Measurements from ENCODE around the gene NXPE2. TPM values are rescaled to one million over a fixed set of nuclear protein-coding genes. Genes with fewer than 3 reads are reported as not detected.
"Not testable (repeated sequence)": the region's sequence is repeated elsewhere in the genome, so short reads cannot be mapped to it uniquely, and the experiment has no call there.

The NXPE2 gene
- total RNA-seq (not detected), polyA plus RNA-seq (not detected)

- no peaks in the 10 kb centered on the region for H3K36me3 Mint-ChIP-seq
- Histone ChIP-seq H3K27me3 (ENCODE audit: control insufficient read depth, insufficient read depth, low read length) (no peaks in the 10 kb centered on the region), H3K4me1 (ENCODE audit: control insufficient read depth, insufficient read depth, low read length, poor library complexity, severe bottlenecking) (no peaks in the 10 kb centered on the region), H3K36me3 (ENCODE audit: control insufficient read depth, insufficient read depth, low read length) (no peaks in the 10 kb centered on the region), H3K27ac (ENCODE audit: insufficient read depth, low read length, poor library complexity, severe bottlenecking) (no peak within 1 kb of the TSS), H3K9me3 (ENCODE audit: control insufficient read depth in 2 of 2, low read length in 2 of 2) (no peaks in the 10 kb centered on the region), H3K4me3 (ENCODE audit: low read depth, low read length) (no peak within 1 kb of the TSS)
- DNase-seq: no peak
- peaks cover 0 to 3% (median 0%) of the 10 kb centered on the region in 4 donors for H3K4me1 Mint-ChIP-seq
- H3K4me3 Mint-ChIP-seq: no peak within 1 kb of the TSS
- no peaks in the 10 kb centered on the region for H3K27me3 Mint-ChIP-seq
- H3K27ac Mint-ChIP-seq: no peak within 1 kb of the TSS
- H3K9me3 Mint-ChIP-seq: peaks cover 0 to 6% (median 2%) of the 10 kb centered on the region in 7 donors
- no peak for ATAC-seq (ENCODE audit: low read depth in 2 of 2)
Observed at GRCh38 chr11:114678125-114679036, at the start of gene NXPE2. Gene NXPE2, plus strand, starts transcription at chr11:114678527. Its CDS starts 49 bp downstream, at chr11:114678576.

GRCh38 chr11:114631445-114631965 is 46.8 kb upstream of the NXPE2 start:
- H3K27me3 Mint-ChIP-seq; H3K27ac ChIP-seq (ENCODE audit: insufficient read depth, low read length, poor library complexity, severe bottlenecking); H3K27me3 ChIP-seq (ENCODE audit: control insufficient read depth, insufficient read depth, low read length); H3K9me3 Mint-ChIP-seq; H3K36me3 Mint-ChIP-seq; H3K9me3 ChIP-seq (ENCODE audit: control insufficient read depth in 2 of 2, low read length in 2 of 2); H3K4me3 ChIP-seq (ENCODE audit: low read depth, low read length); H3K4me1 Mint-ChIP-seq; H3K4me1 ChIP-seq (ENCODE audit: control insufficient read depth, insufficient read depth, low read length, poor library complexity, severe bottlenecking); ATAC-seq (ENCODE audit: low read depth in 2 of 2); H3K4me3 Mint-ChIP-seq; H3K36me3 ChIP-seq (ENCODE audit: control insufficient read depth, insufficient read depth, low read length); H3K27ac Mint-ChIP-seq: not testable (repeated sequence)
- peak in 2 of 3 donors; percentile 14 to 38 for DNase-seq

- ATAC-seq (ENCODE audit: low read depth in 2 of 2); H3K36me3 Mint-ChIP-seq; H3K27me3 Mint-ChIP-seq; H3K4me3 ChIP-seq (ENCODE audit: low read depth, low read length); H3K36me3 ChIP-seq (ENCODE audit: control insufficient read depth, insufficient read depth, low read length); H3K27ac Mint-ChIP-seq; H3K27ac ChIP-seq (ENCODE audit: insufficient read depth, low read length, poor library complexity, severe bottlenecking); H3K4me3 Mint-ChIP-seq; H3K9me3 ChIP-seq (ENCODE audit: control insufficient read depth in 2 of 2, low read length in 2 of 2); H3K9me3 Mint-ChIP-seq; DNase-seq; H3K4me1 Mint-ChIP-seq; H3K4me1 ChIP-seq (ENCODE audit: control insufficient read depth, insufficient read depth, low read length, poor library complexity, severe bottlenecking); H3K27me3 ChIP-seq (ENCODE audit: control insufficient read depth, insufficient read depth, low read length): not testable (repeated sequence)
Observed at GRCh38 chr11:114639440-114639839, 38.9 kb upstream of the NXPE2 start.

GRCh38 chr11:114650661-114651060 is 27.7 kb upstream of the NXPE2 start:
- Histone ChIP-seq H3K4me1 (ENCODE audit: control insufficient read depth, insufficient read depth, low read length, poor library complexity, severe bottlenecking) (no peaks in the 10 kb centered on the region), H3K4me3 (ENCODE audit: low read depth, low read length) (no peak overlapping the region), H3K27ac (ENCODE audit: insufficient read depth, low read length, poor library complexity, severe bottlenecking) (no peak overlapping the region), H3K36me3 (ENCODE audit: control insufficient read depth, insufficient read depth, low read length) (no peaks in the 10 kb centered on the region), H3K9me3 (ENCODE audit: control insufficient read depth in 2 of 2, low read length in 2 of 2) (no peaks in the 10 kb centered on the region), H3K27me3 (ENCODE audit: control insufficient read depth, insufficient read depth, low read length) (no peaks in the 10 kb centered on the region)
- no peak overlapping the region for H3K27ac Mint-ChIP-seq
- no peaks in the 10 kb centered on the region for H3K36me3 Mint-ChIP-seq
- peaks cover 0 to 3% (median 1%) of the 10 kb centered on the region in 7 donors for H3K9me3 Mint-ChIP-seq
- no peak overlapping the region for H3K4me3 Mint-ChIP-seq
- ATAC-seq (ENCODE audit: low read depth in 2 of 2): no peak
- H3K4me1 Mint-ChIP-seq: no peaks in the 10 kb centered on the region
- no peaks in the 10 kb centered on the region for H3K27me3 Mint-ChIP-seq
- DNase-seq: no peak

- no peak for ATAC-seq (ENCODE audit: low read depth in 2 of 2)
Observed at GRCh38 chr11:114651145-114651718, 27.1 kb upstream of the NXPE2 start.

GRCh38 chr11:114653148-114653547 is 25.2 kb upstream of the NXPE2 start:
- no peaks in the 10 kb centered on the region for H3K36me3 Mint-ChIP-seq
- H3K4me3 Mint-ChIP-seq: no peak overlapping the region
- peaks cover 0 to 3% (median 1%) of the 10 kb centered on the region in 7 donors for H3K9me3 Mint-ChIP-seq

More at GRCh38 chr11:114651145-114651718, 27.1 kb upstream of the NXPE2 start:
- Histone ChIP-seq H3K4me3 (ENCODE audit: low read depth, low read length) (no peak overlapping the region), H3K4me1 (ENCODE audit: control insufficient read depth, insufficient read depth, low read length, poor library complexity, severe bottlenecking) (no peaks in the 10 kb centered on the region), H3K27me3 (ENCODE audit: control insufficient read depth, insufficient read depth, low read length) (no peaks in the 10 kb centered on the region), H3K36me3 (ENCODE audit: control insufficient read depth, insufficient read depth, low read length) (no peaks in the 10 kb centered on the region), H3K27ac (ENCODE audit: insufficient read depth, low read length, poor library complexity, severe bottlenecking) (no peak overlapping the region), H3K9me3 (ENCODE audit: control insufficient read depth in 2 of 2, low read length in 2 of 2) (no peaks in the 10 kb centered on the region)
- Mint-ChIP-seq H3K27ac (no peak overlapping the region), H3K4me1 (no peaks in the 10 kb centered on the region), H3K27me3 (no peaks in the 10 kb centered on the region), H3K4me3 (no peak overlapping the region), H3K9me3 (peaks cover 0 to 3% (median 1%) of the 10 kb centered on the region in 7 donors), H3K36me3 (no peaks in the 10 kb centered on the region)
- no peak for DNase-seq

GRCh38 chr11:114664641-114665040 is 13.7 kb upstream of the NXPE2 start:
- ATAC-seq (ENCODE audit: low read depth in 2 of 2) (no peak), DNase-seq (no peak)
- no peaks in the 10 kb centered on the region for H3K36me3 ChIP-seq (ENCODE audit: control insufficient read depth, insufficient read depth, low read length)
- H3K9me3 ChIP-seq (ENCODE audit: control insufficient read depth in 2 of 2, low read length in 2 of 2): no peaks in the 10 kb centered on the region
- no peaks in the 10 kb centered on the region for H3K4me1 ChIP-seq (ENCODE audit: control insufficient read depth, insufficient read depth, low read length, poor library complexity, severe bottlenecking)
- Mint-ChIP-seq H3K36me3 (no peaks in the 10 kb centered on the region), H3K27ac (no peak overlapping the region), H3K9me3 (peaks cover 0 to 4% (median 0%) of the 10 kb centered on the region in 7 donors), H3K27me3 (no peaks in the 10 kb centered on the region), H3K4me1 (no peaks in the 10 kb centered on the region), H3K4me3 (no peak overlapping the region)
- no peak overlapping the region for H3K4me3 ChIP-seq (ENCODE audit: low read depth, low read length)
- H3K27ac ChIP-seq (ENCODE audit: insufficient read depth, low read length, poor library complexity, severe bottlenecking): no peak overlapping the region
- H3K27me3 ChIP-seq (ENCODE audit: control insufficient read depth, insufficient read depth, low read length): no peaks in the 10 kb centered on the region

More at GRCh38 chr11:114653148-114653547, 25.2 kb upstream of the NXPE2 start:
- Histone ChIP-seq H3K27me3 (ENCODE audit: control insufficient read depth, insufficient read depth, low read length) (no peaks in the 10 kb centered on the region), H3K36me3 (ENCODE audit: control insufficient read depth, insufficient read depth, low read length) (no peaks in the 10 kb centered on the region), H3K9me3 (ENCODE audit: control insufficient read depth in 2 of 2, low read length in 2 of 2) (no peaks in the 10 kb centered on the region), H3K27ac (ENCODE audit: insufficient read depth, low read length, poor library complexity, severe bottlenecking) (no peak overlapping the region), H3K4me3 (ENCODE audit: low read depth, low read length) (no peak overlapping the region), H3K4me1 (ENCODE audit: control insufficient read depth, insufficient read depth, low read length, poor library complexity, severe bottlenecking) (no peaks in the 10 kb centered on the region)
- H3K4me1 Mint-ChIP-seq: no peaks in the 10 kb centered on the region
- no peak for ATAC-seq (ENCODE audit: low read depth in 2 of 2)
- no peaks in the 10 kb centered on the region for H3K27me3 Mint-ChIP-seq
- DNase-seq: no peak
- no peak overlapping the region for H3K27ac Mint-ChIP-seq

Data from CD4-positive, CD25-positive, alpha-beta regulatory T cell (primary cell).